Posterior vena cava (tissue), 2 donors: ENCODE results near the gene USP17L11. TPM values are rescaled to one million over a fixed set of nuclear protein-coding genes. Genes with fewer than 3 reads are reported as not detected.
A peak's percentile ranks its signal among the peaks of the same experiment; 100 is the strongest.
"Not testable (repeated sequence)": the region's sequence is repeated elsewhere in the genome, so short reads cannot be mapped to it uniquely, and the experiment has no call there.

ENCODE experiments used
- DNase-seq: peaks from one replicate; pipeline ENCODE4 v3.0.0-alpha.2; 2020; ENCODE audit warnings: low spot score
- intact Hi-C, 2 donors: fragments of 100-400 bp; cut with DNase I; formaldehyde crosslinking; loops; one replicate each; pipeline versions ENCODE4 v1.14.1 to v1.14.2; 2022 to 2023
- long read RNA-seq, 2 donors: library from polyadenylated mRNA; unstranded; transcript quantifications; one replicate each; pipeline ENCODE4 v2.0.0, GENCODE V29; 2020 to 2021
- total RNA-seq, 2 donors: library from RNA; stranded (reverse); fragmentation: NEBNext Ultra II Directional; extraction: Animal tissue kit (Norgen Biotek cat#: 25700); gene quantifications; one replicate each; pipeline ENCODE4 v1.2.1, GENCODE V29; 2021
- donor health status: DM: yes; HTN: yes; CAD: no.
- donor health status: DM: yes; HTN: yes; CAD: no.

The USP17L11 gene, protein sequence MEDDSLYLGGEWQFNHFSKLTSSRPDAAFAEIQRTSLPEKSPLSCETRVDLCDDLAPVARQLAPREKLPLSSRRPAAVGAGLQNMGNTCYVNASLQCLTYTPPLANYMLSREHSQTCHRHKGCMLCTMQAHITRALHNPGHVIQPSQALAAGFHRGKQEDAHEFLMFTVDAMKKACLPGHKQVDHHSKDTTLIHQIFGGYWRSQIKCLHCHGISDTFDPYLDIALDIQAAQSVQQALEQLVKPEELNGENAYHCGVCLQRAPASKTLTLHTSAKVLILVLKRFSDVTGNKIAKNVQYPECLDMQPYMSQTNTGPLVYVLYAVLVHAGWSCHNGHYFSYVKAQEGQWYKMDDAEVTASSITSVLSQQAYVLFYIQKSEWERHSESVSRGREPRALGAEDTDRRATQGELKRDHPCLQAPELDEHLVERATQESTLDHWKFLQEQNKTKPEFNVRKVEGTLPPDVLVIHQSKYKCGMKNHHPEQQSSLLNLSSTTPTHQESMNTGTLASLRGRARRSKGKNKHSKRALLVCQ
- total RNA-seq: not detected
- long read RNA-seq, donor 1: 0 reads
- long read RNA-seq, donor 2: 0 reads

DNA sequence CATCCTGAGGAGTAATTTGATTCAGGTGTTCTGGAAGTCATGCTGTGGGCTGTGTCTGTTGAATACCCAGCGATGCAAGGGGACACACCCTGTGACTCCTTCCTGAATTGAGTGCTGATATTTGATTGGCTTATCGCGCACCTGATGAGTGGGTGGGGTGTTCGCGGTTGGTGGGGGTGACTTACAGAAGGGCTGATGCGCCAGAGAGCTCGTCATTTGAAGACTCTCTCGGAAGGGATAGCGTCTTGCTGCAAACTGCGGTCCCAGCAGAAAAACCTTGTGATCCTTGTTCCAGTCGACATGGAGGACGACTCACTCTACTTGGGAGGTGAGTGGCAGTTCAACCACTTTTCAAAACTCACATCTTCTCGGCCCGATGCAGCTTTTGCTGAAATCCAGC, at the start of gene USP17L11:
Gene USP17L11 (plus strand): TSS at position 301 of the 400 bp plus-strand sequence. CDS start 0 bp downstream, at position 301.
- intact Hi-C loops: not testable (repeated sequence)

DNA sequence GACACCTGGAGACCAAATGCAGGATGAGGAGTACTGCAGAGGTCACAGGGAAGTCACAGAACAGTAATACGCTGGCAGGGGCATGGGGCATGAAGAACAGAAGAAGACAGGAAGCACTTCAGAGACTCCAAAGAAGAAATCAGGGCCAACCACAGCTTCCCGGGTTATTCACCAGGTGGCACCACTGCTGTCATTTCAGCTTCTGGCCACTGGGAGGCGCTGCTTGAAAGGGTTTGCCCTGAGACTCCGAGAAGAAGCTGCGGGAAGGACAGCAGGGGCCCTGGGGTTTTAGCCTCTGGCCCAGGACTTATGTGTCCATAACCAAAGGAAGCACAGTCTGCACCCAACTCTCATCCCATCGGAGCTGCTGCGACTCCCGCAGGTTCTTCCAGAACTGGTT, 49.2 kb upstream of the USP17L11 start:
- intact Hi-C loops, DNase-seq: not testable (repeated sequence)

More for the DNA sequence above, at the start of gene USP17L11:
- not testable (repeated sequence) for DNase-seq

DNA sequence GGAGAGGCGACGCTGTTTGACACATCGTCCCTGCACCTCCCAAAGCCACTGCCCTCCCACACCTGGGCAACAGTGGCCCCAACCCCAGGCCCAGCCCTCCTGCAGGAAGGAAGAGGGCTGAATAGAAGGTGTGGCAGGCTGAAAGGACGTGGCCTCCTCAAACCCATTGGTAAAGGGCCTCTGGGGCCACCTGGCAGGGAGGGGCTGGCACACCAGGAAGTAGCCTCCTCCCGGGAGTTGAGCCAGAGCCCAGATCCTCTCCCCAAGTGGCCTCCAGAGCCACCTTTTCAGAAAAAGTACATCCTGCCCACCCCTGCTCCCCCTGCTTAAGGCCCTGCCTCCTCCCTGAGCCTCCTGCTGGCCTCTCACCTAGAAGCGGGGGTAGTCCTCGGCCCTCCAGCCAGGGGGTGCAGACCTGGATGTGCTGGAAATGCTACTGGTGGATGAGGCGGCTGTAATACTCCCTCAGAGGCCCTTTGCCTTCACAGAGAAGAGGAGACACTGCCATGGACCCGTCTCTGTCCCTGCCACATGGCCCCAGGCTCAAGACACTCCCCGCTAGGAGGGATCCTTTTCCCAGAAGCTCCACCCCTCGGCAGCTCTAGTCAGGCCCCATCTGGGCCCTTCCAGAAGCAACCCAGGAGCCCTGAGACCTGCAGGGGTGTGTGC, 45.3 kb upstream of the USP17L11 start, which contains the start of gene FAM90A26:
Gene FAM90A26 (plus strand): TSS at position 619 of the 669 bp plus-strand sequence. CDS start 2,764 bp downstream, outside the sequence.
- intact Hi-C loops, DNase-seq: not testable (repeated sequence)

- DNase-seq, intact Hi-C loops: not testable (repeated sequence)
Observed at GRCh38 chr4:9210357-9210756, 4.8 kb upstream of the USP17L11 start, which contains the start of gene USP17L10. Gene USP17L10, plus strand, starts transcription at chr4:9210657. Its CDS starts 0 bp downstream, at chr4:9210657.

DNA sequence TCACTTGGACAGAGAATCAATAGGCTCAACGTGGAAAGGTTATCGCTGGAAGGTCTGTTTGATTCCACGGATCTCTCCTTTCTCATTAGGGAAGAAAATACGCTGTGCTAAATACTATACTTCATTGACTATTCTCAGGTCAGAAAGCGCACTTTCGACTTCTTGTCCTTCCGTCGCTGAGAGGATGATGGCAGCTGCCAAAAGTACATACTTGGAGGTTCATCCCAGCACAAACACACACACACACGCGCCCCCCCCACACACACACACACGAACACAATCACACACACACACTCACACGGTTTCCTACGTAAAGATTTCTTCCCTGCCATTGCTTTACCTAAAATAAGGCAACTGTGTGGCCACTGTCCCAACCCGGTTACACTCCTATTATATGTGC, 504 bp upstream of the USP17L11 start:
- intact Hi-C loops: not testable (repeated sequence)
- DNase-seq: peak; percentile 64

DNA sequence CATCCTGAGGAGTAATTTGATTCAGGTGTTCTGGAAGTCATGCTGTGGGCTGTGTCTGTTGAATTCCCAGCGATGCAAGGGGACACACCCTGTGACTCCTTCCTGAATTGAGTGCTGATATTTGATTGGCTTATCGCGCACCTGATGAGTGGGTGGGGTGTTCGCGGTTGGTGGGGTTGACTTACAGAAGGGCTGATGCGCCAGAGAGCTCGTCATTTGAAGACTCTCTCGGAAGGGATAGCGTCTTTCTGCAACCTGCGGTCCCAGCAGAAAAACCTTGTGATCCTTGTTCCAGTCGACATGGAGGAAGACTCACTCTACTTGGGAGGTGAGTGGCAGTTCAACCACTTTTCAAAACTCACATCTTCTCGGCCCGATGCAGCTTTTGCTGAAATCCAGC, 4.6 kb downstream of the USP17L11 start, which contains the start of gene USP17L12:
Gene USP17L12 (plus strand): TSS at position 301 of the 400 bp plus-strand sequence. CDS start 0 bp downstream, at position 301.
- DNase-seq, intact Hi-C loops: not testable (repeated sequence)

- DNase-seq, intact Hi-C loops: not testable (repeated sequence)
Observed at GRCh38 chr4:9224596-9224995, 9.4 kb downstream of the USP17L11 start, which contains the start of gene USP17L13. Gene USP17L13, plus strand, starts transcription at chr4:9224896. Its CDS starts 0 bp downstream, at chr4:9224896.

DNA sequence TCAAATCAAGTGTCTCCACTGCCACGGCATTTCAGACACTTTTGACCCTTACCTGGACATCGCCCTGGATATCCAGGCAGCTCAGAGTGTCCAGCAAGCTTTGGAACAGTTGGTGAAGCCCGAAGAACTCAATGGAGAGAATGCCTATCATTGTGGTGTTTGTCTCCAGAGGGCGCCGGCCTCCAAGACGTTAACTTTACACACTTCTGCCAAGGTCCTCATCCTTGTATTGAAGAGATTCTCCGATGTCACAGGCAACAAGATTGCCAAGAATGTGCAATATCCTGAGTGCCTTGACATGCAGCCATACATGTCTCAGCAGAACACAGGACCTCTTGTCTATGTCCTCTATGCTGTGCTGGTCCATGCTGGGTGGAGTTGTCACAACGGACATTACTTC, 15.0 kb downstream of the USP17L11 start:
- DNase-seq, intact Hi-C loops: not testable (repeated sequence)

DNA sequence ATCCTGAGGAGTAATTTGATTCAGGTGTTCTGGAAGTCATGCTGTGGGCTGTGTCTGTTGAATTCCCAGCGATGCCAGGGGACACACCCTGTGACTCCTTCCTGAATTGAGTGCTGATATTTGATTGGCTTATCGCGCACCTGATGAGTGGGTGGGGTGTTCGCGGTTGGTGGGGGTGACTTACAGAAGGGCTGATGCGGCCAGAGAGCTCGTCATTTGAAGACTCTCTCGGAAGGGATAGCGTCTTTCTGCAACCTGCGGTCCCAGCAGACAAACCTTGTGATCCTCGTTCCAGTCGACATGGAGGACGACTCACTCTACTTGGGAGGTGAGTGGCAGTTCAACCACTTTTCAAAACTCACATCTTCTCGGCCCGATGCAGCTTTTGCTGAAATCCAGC, 18.9 kb downstream of the USP17L11 start, which contains the start of gene USP17L15:
Gene USP17L15 (plus strand): TSS at position 301 of the 400 bp plus-strand sequence. CDS start 0 bp downstream, at position 301.
- intact Hi-C loops, DNase-seq: not testable (repeated sequence)

DNA sequence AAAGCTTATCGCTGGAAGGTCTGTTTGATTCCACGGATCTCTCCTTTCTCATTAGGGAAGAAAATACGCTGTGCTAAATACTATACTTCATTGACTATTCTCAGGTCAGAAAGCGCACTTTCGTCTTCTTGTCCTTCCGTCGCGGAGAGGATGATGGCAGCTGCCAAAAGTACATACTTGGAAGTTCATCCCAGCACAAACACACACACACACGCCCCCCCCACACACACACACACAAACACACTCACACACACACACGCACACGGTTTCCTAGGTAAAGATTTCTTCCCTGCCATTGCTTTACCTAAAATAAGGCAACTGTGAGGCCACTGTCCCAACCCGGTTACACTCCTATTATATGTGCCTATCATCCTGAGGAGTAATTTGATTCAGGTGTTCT, 23.3 kb downstream of the USP17L11 start:
- intact Hi-C loops, DNase-seq: not testable (repeated sequence)

GRCh38 chr4:9243579-9243978, 28.4 kb downstream of the USP17L11 start, which contains the start of gene USP17L17:
Gene USP17L17, plus strand, starts transcription at chr4:9243879. Its CDS starts 0 bp downstream, at chr4:9243879.
- intact Hi-C loops, DNase-seq: not testable (repeated sequence)

DNA sequence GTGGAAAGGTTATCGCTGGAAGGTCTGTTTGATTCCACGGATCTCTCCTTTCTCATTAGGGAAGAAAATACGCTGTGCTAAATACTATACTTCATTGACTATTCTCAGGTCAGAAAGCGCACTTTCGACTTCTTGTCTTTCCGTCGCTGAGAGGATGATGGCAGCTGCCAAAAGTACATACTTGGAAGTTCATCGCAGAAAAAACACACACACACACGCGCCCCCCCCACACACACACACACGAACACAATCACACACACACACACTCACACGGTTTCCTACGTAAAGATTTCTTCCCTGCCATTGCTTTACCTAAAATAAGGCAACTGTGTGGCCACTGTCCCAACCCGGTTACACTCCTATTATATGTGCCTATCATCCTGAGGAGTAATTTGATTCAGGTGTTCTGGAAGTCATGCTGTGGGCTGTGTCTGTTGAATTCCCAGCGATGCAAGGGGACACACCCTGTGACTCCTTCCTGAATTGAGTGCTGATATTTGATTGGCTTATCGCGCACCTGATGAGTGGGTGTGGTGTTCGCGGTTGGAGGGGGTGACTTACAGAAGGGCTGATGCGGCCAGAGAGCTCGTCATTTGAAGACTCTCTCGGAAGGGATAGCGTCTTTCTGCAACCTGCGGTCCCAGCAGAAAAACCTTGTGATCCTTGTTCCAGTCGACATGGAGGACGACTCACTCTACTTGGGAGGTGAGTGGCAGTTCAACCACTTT, 32.9 kb downstream of the USP17L11 start, which contains the start of gene USP17L18:
Gene USP17L18 (plus strand): TSS at position 678 of the 728 bp plus-strand sequence. CDS start 0 bp downstream, at position 678.
- intact Hi-C loops: not testable (repeated sequence)
- DNase-seq: peak; percentile 77

GRCh38 chr4:9253078-9253477, 37.9 kb downstream of the USP17L11 start, which contains the start of gene USP17L19:
Gene USP17L19, plus strand, starts transcription at chr4:9253378. Its CDS starts 0 bp downstream, at chr4:9253378.
- intact Hi-C loops, DNase-seq: not testable (repeated sequence)

DNA sequence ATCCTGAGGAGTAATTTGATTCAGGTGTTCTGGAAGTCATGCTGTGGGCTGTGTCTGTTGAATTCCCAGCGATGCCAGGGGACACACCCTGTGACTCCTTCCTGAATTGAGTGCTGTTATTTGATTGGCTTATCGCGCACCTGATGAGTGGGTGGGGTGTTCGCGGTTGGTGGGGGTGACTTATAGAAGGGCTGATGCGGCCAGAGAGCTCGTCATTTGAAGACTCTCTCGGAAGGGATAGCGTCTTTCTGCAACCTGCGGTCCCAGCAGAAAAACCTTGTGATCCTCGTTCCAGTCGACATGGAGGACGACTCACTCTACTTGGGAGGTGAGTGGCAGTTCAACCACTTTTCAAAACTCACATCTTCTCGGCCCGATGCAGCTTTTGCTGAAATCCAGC, 42.6 kb downstream of the USP17L11 start, which contains the start of gene USP17L20:
Gene USP17L20 (plus strand): TSS at position 301 of the 400 bp plus-strand sequence. CDS start 0 bp downstream, at position 301.
- intact Hi-C loops, DNase-seq: not testable (repeated sequence)

DNA sequence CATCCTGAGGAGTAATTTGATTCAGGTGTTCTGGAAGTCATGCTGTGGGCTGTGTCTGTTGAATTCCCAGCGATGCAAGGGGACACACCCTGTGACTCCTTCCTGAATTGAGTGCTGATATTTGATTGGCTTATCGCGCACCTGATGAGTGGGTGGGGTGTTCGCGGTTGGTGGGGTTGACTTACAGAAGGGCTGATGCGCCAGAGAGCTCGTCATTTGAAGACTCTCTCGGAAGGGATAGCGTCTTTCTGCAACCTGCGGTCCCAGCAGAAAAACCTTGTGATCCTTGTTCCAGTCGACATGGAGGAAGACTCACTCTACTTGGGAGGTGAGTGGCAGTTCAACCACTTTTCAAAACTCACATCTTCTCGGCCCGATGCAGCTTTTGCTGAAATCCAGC, 47.4 kb downstream of the USP17L11 start, which contains the start of gene USP17L21:
Gene USP17L21 (plus strand): TSS at position 301 of the 400 bp plus-strand sequence. CDS start 0 bp downstream, at position 301.
- intact Hi-C loops: not testable (repeated sequence)

More for the DNA sequence above, 47.4 kb downstream of the USP17L11 start, which contains the start of gene USP17L21:
- DNase-seq: not testable (repeated sequence)
